HG02610 (cell line): ENCODE measurements around the gene GLT6D1.

Experiments
- ATAC-seq: cut with Tn5 transposase; IDR thresholded peaks from one replicate; pipeline ENCODE4 v1.9.1; 2021; ENCODE audit warnings: mild to moderate bottlenecking, moderate library complexity; ENCODE audit not compliant: unreplicated experiment

GLT6D1 gene

DNA sequence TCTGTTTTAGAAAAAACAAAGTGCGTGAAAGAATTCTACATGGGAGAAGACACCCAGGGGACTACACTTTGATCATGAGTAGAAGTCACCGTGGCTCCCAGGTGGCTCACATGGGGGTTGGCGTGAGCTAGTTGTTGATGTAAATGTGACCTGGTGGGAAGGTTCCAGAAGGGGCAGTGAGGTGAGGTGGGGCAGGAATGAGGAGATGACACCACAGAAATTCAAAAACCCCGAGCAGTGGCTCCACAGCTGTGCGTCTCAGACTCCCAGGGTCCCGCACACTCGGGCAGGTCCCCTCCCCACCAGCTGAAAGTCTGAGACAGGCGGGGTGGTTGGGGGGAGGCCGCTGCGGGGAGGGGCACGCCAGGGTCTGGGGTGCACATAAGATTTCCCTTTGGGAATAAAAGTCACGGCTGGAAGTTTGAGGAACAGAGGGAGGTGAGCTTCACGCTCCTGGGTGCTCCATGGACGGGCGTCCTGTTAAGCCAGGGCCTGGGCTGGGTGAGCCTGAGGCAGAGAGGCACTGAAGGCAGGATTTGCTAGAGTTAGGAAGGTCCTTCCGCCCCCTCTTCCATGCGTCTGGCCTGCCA lies 29.9 kb downstream of the GLT6D1 start:
- ATAC-seq, result no peak

DNA sequence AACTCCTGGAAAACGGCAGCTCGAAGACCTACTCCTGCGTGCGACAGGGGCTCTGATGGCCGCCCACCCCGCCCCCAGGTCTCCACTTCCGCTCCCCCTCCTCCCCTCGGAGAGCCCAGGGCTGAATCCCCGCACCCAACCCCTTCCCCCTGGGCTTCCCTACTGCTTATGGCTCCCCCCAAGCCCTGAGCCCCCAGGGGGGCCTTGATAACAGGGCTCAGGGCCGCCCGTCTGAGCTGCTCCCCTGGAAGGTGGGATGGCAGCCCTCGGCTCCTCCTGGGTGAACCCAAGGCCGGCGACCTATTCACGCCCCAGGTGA lies 30.4 kb downstream of the GLT6D1 start:
- ATAC-seq, result no peak

DNA sequence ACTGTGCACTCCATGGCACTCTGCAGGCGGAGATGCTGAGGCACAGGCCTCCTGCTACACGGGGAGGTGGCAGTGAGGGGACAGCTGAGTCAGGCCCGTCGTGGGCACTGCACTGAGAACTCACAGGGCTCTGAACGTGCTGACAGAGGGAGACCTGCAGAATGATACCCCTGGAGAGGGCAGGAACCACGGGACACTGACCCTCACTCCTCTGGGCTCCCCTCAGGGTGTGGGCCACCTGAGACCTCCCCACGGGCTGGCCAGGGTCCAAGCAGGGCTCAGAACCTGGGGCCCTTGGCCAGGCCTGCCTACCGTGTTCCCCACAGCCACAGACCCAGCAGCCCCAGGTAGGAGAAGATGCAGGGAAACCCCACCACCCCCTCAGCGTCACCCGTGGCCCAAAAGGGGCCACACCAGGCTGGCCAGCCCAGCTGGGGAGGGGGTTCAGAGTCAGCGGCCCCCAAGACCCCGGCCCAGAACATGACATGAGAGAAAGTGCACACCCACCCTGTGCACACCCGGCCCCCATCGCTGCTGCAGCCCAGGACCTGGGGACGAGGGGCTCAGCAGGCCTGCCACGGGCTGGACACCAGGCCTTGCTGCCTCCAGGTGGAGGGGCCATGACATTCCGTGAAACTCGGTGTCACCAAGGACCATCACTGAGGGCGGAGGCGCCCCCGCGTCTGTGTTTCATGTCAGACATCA lies 30.9 kb downstream of the GLT6D1 start:
- ATAC-seq, result no peak

DNA sequence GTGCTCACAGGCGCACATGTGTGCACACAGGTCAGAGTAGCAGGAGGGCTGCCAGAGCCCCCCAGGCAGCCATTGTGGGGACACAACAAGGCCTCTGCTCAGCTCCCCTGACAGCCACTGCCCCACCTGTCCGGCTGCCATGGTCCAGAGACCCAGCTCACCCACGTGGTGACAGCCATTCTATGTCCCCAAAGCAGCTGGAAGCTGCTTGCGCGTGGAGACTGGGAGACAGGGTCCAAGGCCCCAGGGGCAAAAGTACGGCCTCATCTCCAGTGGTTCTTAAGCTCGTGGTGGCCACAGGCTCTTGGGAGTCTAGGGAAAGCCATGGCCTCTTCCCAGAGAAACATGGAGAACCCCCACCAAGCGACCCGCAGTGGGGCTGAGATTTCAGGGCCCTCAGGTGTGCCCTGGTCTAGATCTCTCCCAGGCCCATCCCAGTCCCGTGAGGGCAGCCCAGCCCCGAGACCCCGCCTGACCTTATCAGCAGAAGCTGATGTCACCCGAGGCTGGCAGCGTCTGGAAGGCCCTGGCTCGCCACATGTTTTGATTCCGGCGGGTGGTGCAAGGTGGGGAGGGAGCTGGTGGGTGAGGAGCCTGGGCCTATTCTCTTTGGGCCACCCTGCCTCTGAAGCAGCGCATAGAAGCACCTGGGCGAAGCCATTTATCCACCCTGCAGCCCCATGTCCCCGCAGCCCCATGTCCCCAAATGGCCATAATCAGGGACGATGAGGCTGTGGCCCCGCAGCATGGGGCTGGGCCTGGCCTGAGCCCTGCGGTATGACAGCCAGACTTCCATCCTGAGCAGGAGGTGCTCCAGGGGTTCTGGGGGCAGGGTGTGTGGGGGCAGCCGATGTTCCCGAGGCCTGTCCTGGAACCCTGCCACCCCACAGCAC lies 31.7 kb downstream of the GLT6D1 start:
- ATAC-seq, result no peak

DNA sequence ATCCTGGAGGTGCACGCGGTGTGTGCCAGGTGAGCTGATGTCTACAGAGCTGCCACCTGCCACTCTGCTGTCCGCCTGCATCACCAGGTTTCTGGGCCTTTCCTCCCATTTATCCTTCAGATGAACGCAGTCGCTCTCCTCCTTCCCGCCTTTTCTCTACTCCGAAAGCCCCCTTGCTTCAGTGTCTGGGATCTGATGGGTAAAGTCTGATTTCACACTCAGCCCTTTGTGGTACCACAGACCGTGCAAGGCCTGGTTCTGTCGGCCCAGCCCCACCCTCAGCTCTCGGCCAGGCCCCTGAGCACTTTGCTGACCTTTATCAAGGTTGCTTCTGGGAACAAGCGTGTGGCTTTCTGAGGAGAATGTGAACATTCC lies 32.5 kb downstream of the GLT6D1 start:
- no peak for ATAC-seq

DNA sequence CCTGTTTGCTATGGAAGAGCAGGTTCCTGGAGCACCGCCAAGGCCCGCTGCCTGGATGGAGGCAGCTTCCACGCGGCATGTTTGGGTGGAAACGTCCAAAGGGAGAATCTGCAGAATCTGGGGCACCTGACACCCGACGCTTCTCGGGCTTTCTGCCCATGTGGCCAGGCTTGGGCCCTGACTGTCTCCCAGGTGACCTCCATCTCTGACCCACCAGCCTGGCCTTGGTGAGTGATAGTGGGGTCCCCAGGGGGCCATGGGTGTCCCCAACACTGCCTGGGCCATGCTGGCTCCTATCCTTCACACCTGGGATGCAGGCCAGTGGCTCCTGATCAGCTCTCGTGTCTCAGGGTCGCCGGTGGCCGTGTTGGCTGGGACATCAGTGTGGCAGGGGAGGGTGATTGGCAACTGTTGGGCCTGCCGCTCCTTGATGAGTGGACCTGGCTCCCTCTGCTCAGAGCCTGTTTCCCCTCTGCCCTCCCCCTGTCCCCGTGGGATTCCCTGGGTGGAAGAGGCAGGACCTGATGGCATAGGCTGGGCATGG lies 34.0 kb downstream of the GLT6D1 start:
- ATAC-seq, result no peak

DNA sequence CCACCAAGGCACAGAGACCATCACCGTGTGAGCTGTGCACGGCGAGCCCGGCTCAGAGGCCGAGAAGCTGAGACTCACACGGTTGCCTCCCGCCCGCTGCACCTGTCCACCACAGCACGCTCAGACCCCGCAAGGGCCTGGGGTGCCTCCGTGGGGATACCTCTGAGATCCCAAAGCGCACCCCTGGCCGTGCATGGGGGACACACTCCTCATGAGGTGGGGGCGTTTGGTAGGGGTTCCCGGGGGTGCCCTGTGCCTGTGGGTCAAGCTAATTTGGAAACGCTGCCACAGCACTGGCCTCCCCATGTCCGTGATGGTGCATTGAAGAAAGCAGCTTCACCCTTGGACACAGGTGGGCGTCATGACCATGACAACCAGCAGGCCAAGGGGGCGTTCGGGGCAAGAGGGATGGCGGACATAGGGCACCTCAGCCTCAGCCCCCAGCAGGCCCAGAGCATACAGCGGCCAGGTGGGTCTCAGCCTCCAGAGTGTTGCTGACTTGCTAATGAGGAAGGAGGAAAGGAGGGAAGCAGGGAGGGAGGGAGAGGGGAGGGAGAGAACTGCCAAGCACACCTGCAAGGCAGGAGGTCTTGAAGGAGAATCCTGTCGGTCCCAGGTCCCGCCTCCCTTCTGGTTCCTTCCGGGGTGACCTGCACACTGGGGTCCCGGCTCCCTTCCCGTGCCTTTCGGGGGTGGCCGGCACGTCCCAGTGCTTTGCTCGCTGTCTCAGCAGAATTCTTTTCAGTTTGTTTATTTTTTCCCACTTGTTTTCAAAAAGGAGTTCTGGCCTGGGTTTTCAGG lies 34.7 kb downstream of the GLT6D1 start:
- ATAC-seq, result no peak

DNA sequence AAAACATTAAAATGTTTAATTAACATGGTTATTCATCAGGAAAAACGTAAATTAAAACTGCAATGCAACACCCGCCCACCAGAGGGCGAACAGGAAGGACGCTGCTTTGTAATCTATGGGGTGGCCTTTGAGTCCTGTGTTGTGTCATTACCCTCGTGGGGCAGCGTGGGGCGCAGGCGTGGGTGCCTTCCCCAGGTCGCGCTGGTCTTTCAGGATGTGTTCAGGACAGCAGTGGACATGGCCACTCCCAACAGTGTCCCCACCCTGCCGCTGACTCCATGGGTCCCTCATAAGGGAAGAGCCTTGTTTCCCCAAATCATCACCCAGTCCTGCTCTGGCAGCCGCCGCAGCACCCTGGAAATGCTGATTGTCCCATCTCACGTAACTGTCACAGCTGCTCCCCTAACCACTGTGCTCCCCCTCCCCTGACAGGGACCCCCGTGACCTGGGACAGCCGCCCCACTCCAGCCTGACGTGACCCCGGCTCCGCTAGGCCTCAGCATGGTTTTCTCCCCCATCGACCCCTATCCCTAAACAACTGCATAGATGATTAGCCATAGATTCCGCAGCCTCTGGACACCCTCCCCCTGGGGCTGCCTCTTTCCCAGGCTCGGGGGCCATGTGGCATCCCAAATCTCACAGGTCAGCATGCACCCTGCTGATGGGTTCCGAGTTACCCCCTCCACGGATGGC lies 36.4 kb downstream of the GLT6D1 start:
- no peak for ATAC-seq

DNA sequence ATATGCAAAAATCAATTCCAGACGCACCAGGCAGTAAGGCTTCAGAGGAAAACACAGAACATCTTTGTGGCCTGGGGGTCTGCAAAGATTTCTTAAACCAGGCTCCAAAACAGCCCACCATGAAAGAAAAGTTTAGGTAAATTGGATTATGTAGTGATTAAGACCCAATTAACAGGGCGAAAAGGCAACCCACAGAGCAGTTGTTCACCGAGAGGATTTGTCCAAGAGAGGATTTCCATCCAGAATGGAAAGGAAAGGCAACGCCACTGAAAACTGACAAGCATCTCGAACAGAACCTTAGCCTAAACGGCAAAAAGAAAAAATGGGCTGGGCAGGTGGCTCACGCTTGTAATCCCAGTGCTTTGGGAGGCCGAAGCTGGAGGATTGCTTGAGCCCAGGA lies 37.4 kb downstream of the GLT6D1 start:
- no peak for ATAC-seq

DNA sequence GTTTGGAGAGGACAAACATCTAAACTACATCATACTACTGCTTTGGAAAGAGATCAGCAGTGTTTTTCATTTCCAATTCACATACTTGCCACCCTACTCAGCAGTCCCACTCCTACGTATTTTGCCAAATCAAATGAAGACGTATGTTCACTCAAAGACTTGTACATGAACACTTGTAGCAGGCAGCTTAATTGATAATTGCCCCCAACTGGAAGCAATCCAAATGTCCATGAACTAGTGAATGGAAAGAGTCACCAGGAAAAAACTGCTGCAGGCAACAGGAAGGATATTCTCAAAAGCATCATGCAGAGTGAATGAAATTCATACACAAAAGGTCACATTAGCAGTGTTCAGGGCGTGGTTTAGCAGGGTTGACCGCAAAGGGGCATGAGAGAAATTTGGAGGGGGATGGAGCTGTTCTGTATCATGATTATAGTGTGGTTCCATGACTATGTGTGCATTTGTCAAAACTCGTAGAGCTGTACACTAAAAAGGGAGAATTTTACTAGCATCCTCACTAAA lies 39.0 kb downstream of the GLT6D1 start:
- ATAC-seq, result no peak

DNA sequence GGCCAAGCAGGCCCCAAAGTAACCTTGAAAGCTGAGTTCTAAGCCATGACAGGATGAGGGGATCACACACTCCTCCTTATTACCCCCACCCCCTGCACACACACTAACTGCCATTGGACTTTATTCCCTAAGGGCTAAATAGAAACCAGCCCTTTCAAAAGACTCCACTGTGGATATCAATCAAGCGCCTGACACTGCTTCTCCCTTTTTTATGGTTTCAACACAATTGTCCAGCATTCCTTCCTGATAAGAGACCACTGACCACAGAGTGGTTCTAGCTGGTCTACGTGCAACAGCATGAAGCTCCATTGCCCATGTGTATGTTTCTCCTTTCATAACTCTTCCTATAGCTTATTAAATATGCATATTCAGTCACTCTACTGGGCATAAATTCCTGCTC lies 43.1 kb downstream of the GLT6D1 start:
- ATAC-seq, result no peak

DNA sequence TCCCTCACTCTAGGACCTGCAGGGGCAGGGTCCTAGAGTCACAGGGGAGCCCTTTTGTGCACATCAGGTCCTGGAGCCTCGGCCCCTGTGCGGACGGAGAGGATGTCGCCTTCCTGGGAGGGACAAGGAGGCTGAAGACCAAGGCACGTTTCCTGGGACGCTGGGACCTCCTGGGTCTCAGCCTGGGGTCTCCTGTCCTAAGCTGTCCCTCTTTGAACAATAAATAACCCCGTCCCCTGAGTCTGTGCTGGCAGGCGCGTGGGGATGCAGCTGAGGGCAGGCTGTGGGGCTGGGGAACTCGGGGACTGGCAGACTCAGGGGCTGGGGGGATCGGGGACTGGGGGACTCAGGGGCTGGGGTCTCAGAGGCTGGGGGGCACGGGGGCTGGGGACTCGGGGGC lies 46.7 kb downstream of the GLT6D1 start:
- ATAC-seq, result no peak

DNA sequence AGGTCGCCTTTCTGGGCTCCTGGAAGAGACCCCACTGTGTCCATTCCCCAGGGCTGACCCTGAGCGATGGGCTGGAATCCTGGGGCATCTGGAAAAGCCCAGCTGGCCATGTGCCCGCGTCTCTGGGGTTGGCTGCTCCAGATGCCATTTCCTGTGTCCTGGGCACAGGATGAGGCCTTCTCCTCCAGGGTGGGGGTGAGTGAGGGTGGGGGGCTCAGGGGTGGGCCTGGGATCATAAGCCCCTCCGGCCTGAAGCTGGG lies 47.1 kb downstream of the GLT6D1 start:
- no peak for ATAC-seq

DNA sequence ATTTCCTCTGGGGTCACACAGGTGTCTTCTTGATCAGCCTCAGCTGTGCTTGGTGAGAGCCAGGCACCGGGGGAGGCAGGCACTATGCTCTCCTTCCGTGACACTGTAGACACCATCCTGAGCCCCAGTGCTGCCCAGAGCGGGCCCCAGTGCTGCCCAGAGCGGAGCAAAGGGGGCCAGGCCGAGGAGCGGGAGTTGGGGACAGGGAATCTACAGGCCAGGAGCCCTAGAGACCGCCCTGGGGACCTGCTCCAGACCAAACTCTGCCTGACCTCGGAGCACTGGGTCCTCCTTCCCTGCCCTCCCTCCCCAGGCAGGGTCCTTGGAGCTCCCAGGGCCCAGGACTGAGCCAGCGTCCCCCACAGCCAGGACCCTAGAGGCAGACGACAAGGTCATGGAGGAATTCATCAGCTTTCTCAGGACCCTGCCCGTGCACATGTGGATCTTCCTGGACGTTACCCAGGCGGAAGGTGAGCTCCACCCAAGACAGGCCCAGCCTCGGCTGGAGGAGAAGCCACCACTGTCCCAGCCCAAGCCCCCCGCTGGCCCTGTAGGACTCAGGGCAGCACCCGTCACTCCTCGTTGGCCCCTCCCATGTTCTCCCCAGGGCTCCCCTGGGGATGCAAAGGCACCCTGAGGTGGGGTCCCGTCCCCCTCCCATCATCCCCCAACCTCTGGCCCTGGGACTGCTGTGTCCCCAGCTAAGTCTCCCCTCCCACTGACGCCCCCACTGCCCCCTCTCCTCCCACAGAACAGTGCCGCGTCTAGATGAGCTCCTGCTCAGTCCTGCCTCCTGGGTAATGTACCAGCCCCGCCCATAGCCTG lies 47.6 kb downstream of the GLT6D1 start:
- ATAC-seq, result no peak

DNA sequence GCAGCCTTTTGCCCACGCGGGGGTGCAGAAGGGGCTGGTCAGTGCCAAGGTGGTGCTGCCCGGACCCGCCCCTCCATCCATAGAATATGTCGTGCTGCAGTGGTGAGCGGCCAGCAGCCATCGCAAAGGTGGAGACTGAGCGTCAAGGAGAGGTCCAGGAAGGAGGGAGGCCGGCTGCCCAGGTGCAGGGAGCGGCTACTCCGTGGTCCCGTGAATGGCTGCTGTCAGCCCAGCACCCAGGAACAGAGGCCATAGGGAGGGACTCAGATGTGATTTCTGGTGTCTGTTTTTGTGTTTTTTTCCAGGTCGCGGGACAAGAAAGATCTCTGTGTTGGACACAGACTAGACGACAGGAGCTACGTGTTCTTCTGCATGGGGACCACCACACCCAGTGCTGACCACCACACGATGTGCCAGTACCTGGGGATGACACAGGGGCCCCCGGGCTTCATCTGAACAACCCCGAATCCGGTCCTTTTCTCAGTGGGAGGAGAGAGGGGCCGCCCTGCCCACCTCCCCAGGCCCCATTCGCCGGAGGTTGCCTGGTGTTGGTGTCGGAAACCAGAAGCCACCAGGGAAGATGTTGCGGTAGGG lies 48.8 kb downstream of the GLT6D1 start:
- ATAC-seq, result no peak

DNA sequence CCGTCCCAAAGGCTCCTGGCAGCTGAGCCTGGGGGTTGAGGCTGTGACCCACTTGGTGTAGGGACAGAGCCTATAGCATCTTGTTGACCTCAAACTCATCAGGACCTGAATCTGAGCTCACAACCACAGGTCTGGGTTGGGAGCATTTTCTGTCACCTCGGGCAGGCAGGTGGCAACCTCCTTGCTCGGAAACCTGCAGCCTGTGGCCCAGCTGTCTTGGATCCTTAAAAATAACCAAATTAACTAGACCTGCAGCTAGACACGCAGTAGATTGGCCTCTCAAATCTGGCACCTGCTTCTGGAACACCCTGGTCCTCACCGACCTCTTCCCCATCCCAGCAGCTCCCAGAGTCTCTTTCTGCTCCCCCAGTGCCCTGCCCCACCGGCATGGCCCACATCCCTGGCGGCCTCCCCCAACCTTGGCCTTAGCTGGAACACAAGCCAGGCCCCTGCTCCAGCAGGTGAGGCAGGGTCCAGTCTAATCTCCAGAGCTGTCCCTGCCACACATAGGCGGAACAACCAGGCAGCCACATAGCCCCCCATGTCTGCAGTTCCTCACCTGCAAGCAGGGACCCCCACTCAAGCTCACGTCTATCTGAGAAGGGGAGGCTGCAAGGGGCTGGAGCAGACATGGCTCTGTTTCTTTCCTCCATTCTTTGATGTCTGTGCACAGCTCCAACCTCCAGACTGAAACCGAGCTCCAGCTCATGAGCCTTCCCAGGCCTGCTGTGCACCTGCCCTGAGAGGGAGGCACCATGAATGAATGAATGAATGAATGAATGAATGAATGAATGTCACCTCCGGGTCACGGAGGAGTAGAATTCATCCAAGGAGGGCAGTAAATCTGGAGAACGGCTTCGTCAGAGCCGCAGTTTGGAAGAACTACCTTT lies 49.5 kb downstream of the GLT6D1 start:
- no peak for ATAC-seq

DNA sequence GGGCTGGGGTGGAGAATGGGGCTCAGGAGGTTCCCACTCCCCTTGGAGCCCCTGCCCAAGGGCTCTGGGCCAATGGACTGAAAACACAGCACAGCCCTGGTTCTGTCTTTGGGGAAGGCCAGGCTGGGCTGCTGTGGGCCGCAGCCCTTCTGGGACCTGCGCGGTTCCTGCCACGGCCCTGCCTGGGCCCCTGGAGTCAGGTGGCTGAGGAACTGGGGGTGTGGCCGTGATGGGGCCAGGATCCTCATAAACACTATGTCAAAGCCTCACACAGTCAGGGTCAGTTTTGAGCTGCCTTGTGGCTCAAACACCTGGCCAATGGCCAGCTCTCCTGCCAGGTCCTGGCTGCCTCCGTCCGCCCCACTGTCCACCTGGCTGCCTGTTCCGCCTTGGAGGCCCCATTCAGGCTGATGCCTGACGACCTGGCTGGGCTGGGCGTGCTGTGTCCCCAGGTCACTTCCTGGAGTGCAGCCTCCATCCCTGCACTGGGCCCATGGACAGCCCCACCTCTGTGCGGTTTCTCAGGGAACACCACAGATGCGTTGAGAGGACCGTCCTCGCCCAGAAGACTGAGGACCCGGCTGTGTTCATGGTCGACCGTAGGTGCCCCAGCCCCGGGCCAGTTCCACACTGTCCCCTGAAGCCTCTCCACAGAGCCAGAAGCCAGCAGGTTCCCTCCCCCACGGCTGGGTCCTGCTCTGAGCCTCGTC lies 50.3 kb downstream of the GLT6D1 start:
- no peak for ATAC-seq

DNA sequence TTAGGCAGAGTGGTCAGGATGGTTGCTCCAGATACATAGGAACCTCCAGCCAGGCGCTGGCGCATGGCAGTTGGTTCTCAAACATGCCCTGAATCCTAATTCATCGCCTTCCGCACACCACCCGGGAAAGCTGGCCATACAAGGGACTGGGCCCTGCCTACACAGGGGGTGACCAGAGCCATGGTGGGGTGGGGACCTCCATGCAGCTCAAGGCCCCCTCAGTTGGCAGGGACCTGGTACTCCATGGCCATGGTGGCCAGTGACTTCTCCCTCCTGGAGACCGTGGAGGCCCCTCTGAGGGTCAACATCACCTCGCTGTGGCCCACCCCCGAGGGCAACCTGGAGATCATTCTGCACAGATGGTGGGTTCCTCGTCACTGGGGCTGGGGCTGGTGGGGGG lies 51.0 kb downstream of the GLT6D1 start:
- no peak for ATAC-seq
